WTC11 (cell line): ENCODE data around the gene RPS5.

Experiments
- CTCF ChIP-seq: fragments of 200-600 bp; IDR thresholded peaks from 2 replicates; pipeline ENCODE4 v1.8.0; 2022; ENCODE audit warnings: antibody characterized with exemption
- FOXJ3 ChIP-seq: sonication (generic); formaldehyde crosslinking; IDR thresholded peaks from 2 replicates; pipeline ENCODE4 v1.9.0; 2021; ENCODE audit warnings: missing genetic modification reagents, mild to moderate bottlenecking, borderline replicate concordance
- JUN ChIP-seq: sonication (generic); formaldehyde crosslinking; IDR thresholded peaks from 2 replicates; pipeline ENCODE4 v1.8.0; 2023; ENCODE audit warnings: mild to moderate bottlenecking, missing genetic modification reagents
- NR2C2 ChIP-seq: sonication (generic); formaldehyde crosslinking; IDR thresholded peaks from 2 replicates; pipeline ENCODE4 v1.8.0; 2022; ENCODE audit warnings: mild to moderate bottlenecking, missing genetic modification reagents
- TEAD4 ChIP-seq: sonication (generic); formaldehyde crosslinking; IDR thresholded peaks from 2 replicates; pipeline ENCODE4 v1.8.0; 2022; ENCODE audit warnings: mild to moderate bottlenecking, missing genetic modification reagents
- USF2 ChIP-seq: sonication (generic); formaldehyde crosslinking; IDR thresholded peaks from 2 replicates; pipeline ENCODE4 v1.8.1; 2023; ENCODE audit warnings: mild to moderate bottlenecking, missing genetic modification reagents, moderate library complexity
- ZNF232 ChIP-seq: sonication (generic); formaldehyde crosslinking; IDR thresholded peaks from 2 replicates; pipeline ENCODE4 v1.8.0; 2022; ENCODE audit warnings: mild to moderate bottlenecking, missing genetic modification reagents

GRCh38 chr19:58388175-58388526, 1.1 kb downstream of the RPS5 start:
- no peak for TF ChIP-seq CTCF
- no peak for TF ChIP-seq USF2
- no peak for TF ChIP-seq JUN (CRISPR knock-in tag)
- TF ChIP-seq ZNF232 (CRISPR knock-in tag), result no peak
- no peak for TF ChIP-seq NR2C2 (CRISPR knock-in tag)
- TF ChIP-seq FOXJ3, result no peak
- TF ChIP-seq TEAD4 (CRISPR knock-in tag), result no peak
